GM23338 (cell line): ENCODE data around the gene ADCK2. TPM values are rescaled to one million over a fixed set of nuclear protein-coding genes. Genes with fewer than 3 reads are reported as not detected.

Experiments
- ATAC-seq: fragments of 200-7000 bp; cut with Tn5 transposase; 3 replicates; pipeline ENCODE4 v1.9.1; 2020
- DNase-seq: peaks from one replicate; pipeline ENCODE4 v3.0.0-alpha.2; 2015; ENCODE audit warnings: low spot score
- H2AFZ ChIP-seq: fragments of 200-600 bp; sonication (generic); 2 replicates; pipeline ENCODE4 v1.8.0; 2016; ENCODE audit warnings: antibody characterized with exemption, mild to moderate bottlenecking, moderate library complexity
- H3F3A ChIP-seq: fragments of 200-600 bp; sonication (generic); replicated peaks from 2 replicates; pipeline ENCODE4 v1.8.0; 2017; ENCODE audit warnings: antibody characterized with exemption, mixed run types, low read depth
- H3K27ac ChIP-seq: fragments of 200-600 bp; sonication (generic); 2 replicates; pipeline ENCODE4 v1.6.1; 2016; ENCODE audit warnings: low read depth
- H3K27me3 ChIP-seq: fragments of 200-600 bp; sonication (generic); 2 replicates; pipeline ENCODE4 v1.8.0; 2016; ENCODE audit warnings: mild to moderate bottlenecking, mixed run types, moderate library complexity; ENCODE audit not compliant: insufficient read depth
- H3K36me3 ChIP-seq: fragments of 200-600 bp; sonication (generic); 2 replicates; pipeline ENCODE4 v1.8.0; 2016; ENCODE audit warnings: mild to moderate bottlenecking; ENCODE audit not compliant: insufficient read depth
- H3K4me1 ChIP-seq: fragments of 200-600 bp; sonication (generic); 2 replicates; pipeline ENCODE4 v1.8.0; 2016; ENCODE audit warnings: mild to moderate bottlenecking, moderate library complexity; ENCODE audit not compliant: insufficient read depth
- H3K4me2 ChIP-seq: fragments of 200-600 bp; sonication (generic); 2 replicates; pipeline ENCODE4 v1.7.1; 2017; ENCODE audit warnings: mixed run types
- H3K4me3 ChIP-seq: fragments of 200-600 bp; sonication (generic); 2 replicates; pipeline ENCODE4 v1.6.1; 2016; ENCODE audit warnings: mixed run types
- H3K79me2 ChIP-seq: fragments of 200-600 bp; sonication (generic); replicated peaks from 2 replicates; pipeline ENCODE4 v1.8.0; 2017; ENCODE audit warnings: mild to moderate bottlenecking; ENCODE audit not compliant: insufficient read depth
- H3K9me2 ChIP-seq: fragments of 200-600 bp; sonication (generic); 2 replicates; pipeline ENCODE4 v1.8.0; 2017; ENCODE audit not compliant: insufficient read depth
- H4K20me1 ChIP-seq: fragments of 200-600 bp; sonication (generic); replicated peaks from 2 replicates; pipeline ENCODE4 v1.8.0; 2017; ENCODE audit warnings: mild to moderate bottlenecking; ENCODE audit not compliant: insufficient read depth
- H3K27ac Mint-ChIP-seq: 2 replicates; pipeline ENCODE4 v1.8.0; 2020; ENCODE audit warnings: inconsistent platforms, mild to moderate bottlenecking, moderate library complexity, mixed read lengths
- H3K27me3 Mint-ChIP-seq: 3 replicates; pipeline ENCODE4 v1.8.0; 2022; ENCODE audit warnings: low read depth, mild to moderate bottlenecking, moderate library complexity, mixed read lengths, inconsistent platforms; ENCODE audit not compliant: insufficient read depth, poor library complexity
- H3K36me3 Mint-ChIP-seq: 3 replicates; pipeline ENCODE4 v1.8.0; 2021; ENCODE audit warnings: low read depth, mild to moderate bottlenecking, inconsistent platforms, moderate library complexity, mixed read lengths
- H3K4me1 Mint-ChIP-seq: 3 replicates; pipeline ENCODE4 v1.8.0; 2020; ENCODE audit warnings: mild to moderate bottlenecking, inconsistent platforms, mixed read lengths
- H3K4me3 Mint-ChIP-seq: 3 replicates; pipeline ENCODE4 v1.8.0; 2021; ENCODE audit warnings: moderate library complexity, mild to moderate bottlenecking, inconsistent platforms, mixed read lengths
- H3K9me3 Mint-ChIP-seq: 3 replicates; pipeline ENCODE4 v1.8.0; 2020; ENCODE audit warnings: moderate library complexity, mild to moderate bottlenecking, inconsistent platforms, mixed read lengths
- CREB1 ChIP-seq: fragments of 250-450 bp; sonication (Bioruptor Pico); IDR thresholded peaks from 2 replicates; pipeline ENCODE4 v1.5.0; 2020; ENCODE audit warnings: low read depth, mild to moderate bottlenecking, moderate library complexity
- ETS1 ChIP-seq: IDR thresholded peaks from 2 replicates; pipeline ENCODE4 v1.6.1; 2016; ENCODE audit warnings: antibody characterized with exemption
- JUNB ChIP-seq: IDR thresholded peaks from one replicate; pipeline ENCODE4 v1.6.1; 2016; ENCODE audit warnings: antibody characterized with exemption; ENCODE audit not compliant: unreplicated experiment
- NANOG ChIP-seq: IDR thresholded peaks from 2 replicates; pipeline ENCODE4 v1.6.1; 2016; ENCODE audit warnings: antibody characterized with exemption, borderline replicate concordance
- STAT1 ChIP-seq: IDR thresholded peaks from one replicate; pipeline ENCODE4 v1.6.1; 2016; ENCODE audit warnings: antibody characterized with exemption; ENCODE audit not compliant: unreplicated experiment
- ZNF114 ChIP-seq: fragments of 250-450 bp; sonication (Bioruptor Pico); IDR thresholded peaks from 2 replicates; pipeline ENCODE4 v1.5.0; 2020; ENCODE audit warnings: mild to moderate bottlenecking, moderate library complexity
- ZNF331 ChIP-seq: fragments of 250-450 bp; sonication (Bioruptor Pico); IDR thresholded peaks from 2 replicates; pipeline ENCODE4 v1.5.0; 2020; ENCODE audit warnings: low read depth, mild to moderate bottlenecking, moderate library complexity
- polyA plus RNA-seq: library from polyadenylated mRNA; unstranded; fragments of >200 nt; fragmentation: Nextera tagmentation; extraction: Ambion mirVana; gene quantifications from 2 replicates; pipeline ENCODE4 v1.2.1, GENCODE V29; 2016
- total RNA-seq: library from RNA; depleted of rRNA; stranded (reverse); fragments of >200 nt; shearing (Covaris generic); gene quantifications from 2 replicates; pipeline ENCODE4 v1.2.3, GENCODE V29; 2014
- TF ChIP-seq, protein P1 (sequence below), 2 experiments: fragments of 200-600 bp in 1 of 2; sonication (generic) in 1 of 2; conservative IDR thresholded peaks; 2 replicates each; pipeline versions ENCODE4 v1.5.1 to v1.6.1; 2016 to 2017; ENCODE audit warnings: antibody characterized with exemption in 2 of 2, low read depth in 2 of 2, mild to moderate bottlenecking in 2 of 2, moderate library complexity in 1 of 2
- TF ChIP-seq, protein P2 (sequence below): IDR thresholded peaks from one replicate; pipeline ENCODE4 v1.6.1; 2018; ENCODE audit warnings: antibody characterized with exemption; ENCODE audit not compliant: unreplicated experiment

Gene ADCK2
- total and polyA plus RNA-seq, 2 experiments from 2014 or later, result 4.7 to 14.4 TPM

DNA sequence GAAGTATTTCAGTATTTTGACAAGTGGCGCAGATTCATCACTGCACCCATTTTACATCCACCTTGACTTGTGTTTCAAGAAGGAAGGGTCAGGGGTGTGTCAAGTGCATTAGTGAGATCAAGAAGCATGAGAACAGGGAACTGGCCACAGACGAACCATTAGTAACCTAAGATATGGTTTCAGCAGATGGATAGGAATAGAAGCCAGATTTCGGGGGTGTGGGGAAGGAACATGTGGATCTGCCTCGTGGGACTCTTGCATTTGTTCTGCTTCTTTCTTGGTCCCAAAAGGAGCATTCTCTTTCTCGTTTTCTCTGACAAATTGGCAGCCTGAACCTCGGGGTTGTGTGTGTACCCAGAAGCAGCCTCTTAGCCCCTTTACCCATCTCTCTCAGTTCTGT is 41.7 kb upstream of the ADCK2 start:
- Histone ChIP-seq H3K27ac (no peak overlapping the region), H3K4me1 (peaks cover 16% of the 10 kb centered on the region), H2AFZ (no peak overlapping the region), H3F3A (0 out of 2 replicates have a peak, but pooled peaks cover 5% of the 10 kb centered on the region), H3K27me3 (no peaks in the 10 kb centered on the region), H3K4me2 (no peak overlapping the region), H4K20me1 (no peaks in the 10 kb centered on the region; the same call in 1 of the 2 replicates), H3K9me2 (peaks cover 2% of the 10 kb centered on the region; the same call in 1 of the 2 replicates), H3K79me2 (0 out of 2 replicates have a peak, but pooled peaks cover 6% of the 10 kb centered on the region), H3K36me3 (no peaks in the 10 kb centered on the region), H3K4me3 (no peak overlapping the region)
- peaks cover 15% of the 10 kb centered on the region for H3K27me3 Mint-ChIP-seq
- H3K9me3 Mint-ChIP-seq, result no peaks in the 10 kb centered on the region
- H3K27ac Mint-ChIP-seq, result no peak overlapping the region
- TF ChIP-seq JUNB (no peak), ZNF331 (CRISPR knock-in tag) (no peak), CREB1 (no peak)
- no peak for DNase-seq
- H3K36me3 Mint-ChIP-seq, result no peaks in the 10 kb centered on the region
- ATAC-seq, result no peak
- no peak overlapping the region for H3K4me3 Mint-ChIP-seq
- peaks cover 26% of the 10 kb centered on the region for H3K4me1 Mint-ChIP-seq

- H3K4me3 Mint-ChIP-seq, result no peak overlapping the region
- H3K27me3 ChIP-seq, result no peaks in the 10 kb centered on the region
- no peaks in the 10 kb centered on the region for H3K36me3 Mint-ChIP-seq
- DNase-seq (no peak), ATAC-seq (no peak)
- H3K79me2 ChIP-seq, result 0 out of 2 replicates have a peak, but pooled peaks cover 6% of the 10 kb centered on the region
- H3K4me1 Mint-ChIP-seq, result peaks cover 25% of the 10 kb centered on the region
- peaks cover 16% of the 10 kb centered on the region for H3K27me3 Mint-ChIP-seq
- no peak overlapping the region for H3K4me2 ChIP-seq
- peaks cover 2% of the 10 kb centered on the region; the same call in 1 of the 2 replicates for H3K9me2 ChIP-seq
- H3K4me1 ChIP-seq, result peaks cover 15% of the 10 kb centered on the region
- no peaks in the 10 kb centered on the region for H3K36me3 ChIP-seq
- no peaks in the 10 kb centered on the region for H3K9me3 Mint-ChIP-seq
- H3K27ac Mint-ChIP-seq, result no peak overlapping the region
- H3K4me3 ChIP-seq, result no peak overlapping the region
- H3F3A ChIP-seq, result 0 out of 2 replicates have a peak, but pooled peaks cover 5% of the 10 kb centered on the region
- H3K27ac ChIP-seq, result no peak overlapping the region
- H4K20me1 ChIP-seq, result no peaks in the 10 kb centered on the region; the same call in 1 of the 2 replicates
- no peak overlapping the region for H2AFZ ChIP-seq
- TF ChIP-seq ETS1, result no peak
- TF ChIP-seq, protein P1, sequence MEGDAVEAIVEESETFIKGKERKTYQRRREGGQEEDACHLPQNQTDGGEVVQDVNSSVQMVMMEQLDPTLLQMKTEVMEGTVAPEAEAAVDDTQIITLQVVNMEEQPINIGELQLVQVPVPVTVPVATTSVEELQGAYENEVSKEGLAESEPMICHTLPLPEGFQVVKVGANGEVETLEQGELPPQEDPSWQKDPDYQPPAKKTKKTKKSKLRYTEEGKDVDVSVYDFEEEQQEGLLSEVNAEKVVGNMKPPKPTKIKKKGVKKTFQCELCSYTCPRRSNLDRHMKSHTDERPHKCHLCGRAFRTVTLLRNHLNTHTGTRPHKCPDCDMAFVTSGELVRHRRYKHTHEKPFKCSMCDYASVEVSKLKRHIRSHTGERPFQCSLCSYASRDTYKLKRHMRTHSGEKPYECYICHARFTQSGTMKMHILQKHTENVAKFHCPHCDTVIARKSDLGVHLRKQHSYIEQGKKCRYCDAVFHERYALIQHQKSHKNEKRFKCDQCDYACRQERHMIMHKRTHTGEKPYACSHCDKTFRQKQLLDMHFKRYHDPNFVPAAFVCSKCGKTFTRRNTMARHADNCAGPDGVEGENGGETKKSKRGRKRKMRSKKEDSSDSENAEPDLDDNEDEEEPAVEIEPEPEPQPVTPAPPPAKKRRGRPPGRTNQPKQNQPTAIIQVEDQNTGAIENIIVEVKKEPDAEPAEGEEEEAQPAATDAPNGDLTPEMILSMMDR (conservative IDR thresholded peaks at IDR 0.05; ENCODE audit: low read depth in 2 of 2), result no peak
- no peak for TF ChIP-seq STAT1
- no peak for TF ChIP-seq NANOG
- TF ChIP-seq, protein P2, sequence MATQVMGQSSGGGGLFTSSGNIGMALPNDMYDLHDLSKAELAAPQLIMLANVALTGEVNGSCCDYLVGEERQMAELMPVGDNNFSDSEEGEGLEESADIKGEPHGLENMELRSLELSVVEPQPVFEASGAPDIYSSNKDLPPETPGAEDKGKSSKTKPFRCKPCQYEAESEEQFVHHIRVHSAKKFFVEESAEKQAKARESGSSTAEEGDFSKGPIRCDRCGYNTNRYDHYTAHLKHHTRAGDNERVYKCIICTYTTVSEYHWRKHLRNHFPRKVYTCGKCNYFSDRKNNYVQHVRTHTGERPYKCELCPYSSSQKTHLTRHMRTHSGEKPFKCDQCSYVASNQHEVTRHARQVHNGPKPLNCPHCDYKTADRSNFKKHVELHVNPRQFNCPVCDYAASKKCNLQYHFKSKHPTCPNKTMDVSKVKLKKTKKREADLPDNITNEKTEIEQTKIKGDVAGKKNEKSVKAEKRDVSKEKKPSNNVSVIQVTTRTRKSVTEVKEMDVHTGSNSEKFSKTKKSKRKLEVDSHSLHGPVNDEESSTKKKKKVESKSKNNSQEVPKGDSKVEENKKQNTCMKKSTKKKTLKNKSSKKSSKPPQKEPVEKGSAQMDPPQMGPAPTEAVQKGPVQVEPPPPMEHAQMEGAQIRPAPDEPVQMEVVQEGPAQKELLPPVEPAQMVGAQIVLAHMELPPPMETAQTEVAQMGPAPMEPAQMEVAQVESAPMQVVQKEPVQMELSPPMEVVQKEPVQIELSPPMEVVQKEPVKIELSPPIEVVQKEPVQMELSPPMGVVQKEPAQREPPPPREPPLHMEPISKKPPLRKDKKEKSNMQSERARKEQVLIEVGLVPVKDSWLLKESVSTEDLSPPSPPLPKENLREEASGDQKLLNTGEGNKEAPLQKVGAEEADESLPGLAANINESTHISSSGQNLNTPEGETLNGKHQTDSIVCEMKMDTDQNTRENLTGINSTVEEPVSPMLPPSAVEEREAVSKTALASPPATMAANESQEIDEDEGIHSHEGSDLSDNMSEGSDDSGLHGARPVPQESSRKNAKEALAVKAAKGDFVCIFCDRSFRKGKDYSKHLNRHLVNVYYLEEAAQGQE, result no peak
- no peak for TF ChIP-seq ZNF114 (CRISPR knock-in tag)
- no peak for TF ChIP-seq CREB1
Measured at GRCh38 chr7:140631602-140632001, 41.1 kb upstream of the ADCK2 start.
